H1 (cell line): ENCODE results near the gene SLC1A2. TPM values are rescaled to one million over a fixed set of nuclear protein-coding genes. Genes with fewer than 3 reads are reported as not detected.

Experiments
- CTCF ChIA-PET: fragments of 300-600 bp; sonication (Branson Sonifier 250); formaldehyde crosslinking; loops from one replicate; lab custom pipeline; 2021; ENCODE audit not compliant: partially characterized antibody; lab: Charles Lee
- POLR2A ChIA-PET: fragments of 300-600 bp; sonication (Branson Sonifier 250); formaldehyde crosslinking; loops from one replicate; lab custom pipeline; 2021; ENCODE audit warnings: inconsistent platforms; ENCODE audit not compliant: partially characterized antibody; lab: Charles Lee
- DNase-seq, 2 experiments: peaks; one replicate each; pipeline versions ENCODE4 v3.0.0 to v3.0.0-alpha.2; 2010 to 2022; ENCODE audit warnings: low spot score in 2 of 2, low read depth in 1 of 2, mixed read lengths in 1 of 2
- FAIRE-seq: peaks from 2 replicates; lab custom pipeline; 2011; peaks lifted over from hg19 to GRCh38; lab: Jason Lieb, UNC
- H2AFZ ChIP-seq: 2 replicates; pipeline ENCODE4 v1.8.1; 2012; ENCODE audit warnings: low read length, inconsistent platforms
- H2AK5ac ChIP-seq: 2 replicates; pipeline ENCODE4 v1.6.1; 2013; ENCODE audit warnings: low read depth, low read length
- H2BK120ac ChIP-seq: replicated peaks from 2 replicates; pipeline ENCODE3; 2013; ENCODE audit warnings: low read depth, low read length, inconsistent platforms
- H2BK12ac ChIP-seq: 2 replicates; pipeline ENCODE4 v1.6.1; 2013; ENCODE audit warnings: low read depth, low read length
- H2BK15ac ChIP-seq: 2 replicates; pipeline ENCODE4 v1.6.1; 2013; ENCODE audit warnings: low read length
- H2BK20ac ChIP-seq: 2 replicates; pipeline ENCODE4 v1.6.1; 2013; ENCODE audit warnings: low read length
- H2BK5ac ChIP-seq: 2 replicates; pipeline ENCODE4 v1.6.1; 2013; ENCODE audit warnings: low read depth, low read length
- H3K14ac ChIP-seq: 2 replicates; pipeline ENCODE4 v1.6.1; 2013; ENCODE audit warnings: inconsistent platforms; ENCODE audit not compliant: insufficient read length
- H3K18ac ChIP-seq: 2 replicates; pipeline ENCODE4 v1.6.1; 2013; ENCODE audit warnings: low read length; ENCODE audit errors: extremely low read depth
- H3K23ac ChIP-seq: 2 replicates; pipeline ENCODE4 v1.6.1; 2013; ENCODE audit warnings: inconsistent platforms; ENCODE audit not compliant: insufficient read length
- H3K23me2 ChIP-seq: 2 replicates; pipeline ENCODE4 v1.6.1; 2013; ENCODE audit warnings: low read depth, low read length
- H3K27ac ChIP-seq: 2 replicates; pipeline ENCODE4 v1.6.1; 2011; ENCODE audit warnings: low read depth, low read length, inconsistent platforms
- H3K27me3 ChIP-seq, 4 experiments: replicated peaks in 1 of 4; 1 replicate in 1 of 4; 2 replicates in 3 of 4; pipeline versions ENCODE4 v1.6.1 to v1.8.1; 2011 to 2013; ENCODE audit warnings: low read length in 3 of 4, mild to moderate bottlenecking in 3 of 4, inconsistent platforms in 2 of 4, mixed read lengths in 2 of 4, moderate library complexity in 1 of 4; ENCODE audit not compliant: control insufficient read depth in 3 of 4, insufficient read depth in 3 of 4; ENCODE audit errors: extremely low read depth in 1 of 4
- H3K36me3 ChIP-seq, 4 experiments: 2 replicates each; pipeline versions ENCODE4 v1.6.1 to v1.8.1; 2011 to 2013; ENCODE audit warnings: mild to moderate bottlenecking in 4 of 4, low read length in 3 of 4, moderate library complexity in 2 of 4, control low read depth in 1 of 4, inconsistent platforms in 1 of 4; ENCODE audit not compliant: insufficient read depth in 4 of 4, control insufficient read depth in 2 of 4
- H3K4ac ChIP-seq: replicated peaks from 2 replicates; pipeline ENCODE3; 2013; ENCODE audit warnings: low read length, low read depth, mixed read lengths, inconsistent platforms; ENCODE audit not compliant: insufficient read length
- H3K4me1 ChIP-seq, 4 experiments: replicated peaks in 1 of 4; 1 replicate in 1 of 4; 2 replicates in 3 of 4; pipeline versions ENCODE4 v1.6.1 to v1.8.1; 2011 to 2013; ENCODE audit warnings: low read length in 3 of 4, inconsistent platforms in 2 of 4, mixed read lengths in 1 of 4; ENCODE audit not compliant: insufficient read depth in 4 of 4, control insufficient read depth in 3 of 4
- H3K4me2 ChIP-seq, 2 experiments: 2 replicates each; pipeline versions ENCODE4 v1.6.1 to v1.8.1; 2011 to 2013; ENCODE audit warnings: low read depth in 2 of 2, low read length in 2 of 2, control low read depth in 1 of 2, inconsistent platforms in 1 of 2, mild to moderate bottlenecking in 1 of 2; ENCODE audit not compliant: insufficient read depth in 1 of 2
- H3K4me3 ChIP-seq, 4 experiments: fragments of 200-600, 300-600 bp in 1 of 4; sonication (generic), shearing (Covaris generic), sonication (Bioruptor Twin) in 1 of 4; 2 replicates each; pipeline versions ENCODE4 v1.5.1 to v1.8.1; 2011 to 2016; ENCODE audit warnings: low read length in 4 of 4, low read depth in 3 of 4, control low read depth in 2 of 4, inconsistent platforms in 2 of 4, mild to moderate bottlenecking in 2 of 4, mixed read lengths in 1 of 4, moderate library complexity in 1 of 4; ENCODE audit not compliant: insufficient read depth in 2 of 4; ENCODE audit errors: extremely low read depth in 1 of 4
- H3K56ac ChIP-seq: replicated peaks from 2 replicates; pipeline ENCODE3; 2013; ENCODE audit warnings: low read depth, mild to moderate bottlenecking, mixed read lengths, low read length, inconsistent platforms; ENCODE audit not compliant: insufficient read length
- H3K79me1 ChIP-seq: 2 replicates; pipeline ENCODE4 v1.6.1; 2013; ENCODE audit warnings: low read depth, low read length, control low read depth
- H3K79me2 ChIP-seq, 2 experiments: 2 replicates each; pipeline versions ENCODE4 v1.6.1 to v1.8.1; 2012 to 2013; ENCODE audit warnings: low read length in 2 of 2, mild to moderate bottlenecking in 2 of 2, inconsistent platforms in 1 of 2; ENCODE audit not compliant: insufficient read depth in 2 of 2, control insufficient read depth in 1 of 2
- H3K9ac ChIP-seq, 4 experiments: replicated peaks in 1 of 4; 1 replicate in 1 of 4; 2 replicates in 3 of 4; pipeline versions ENCODE4 v1.6.1 to v1.8.1; 2011 to 2013; ENCODE audit warnings: low read depth in 3 of 4, low read length in 3 of 4, control low read depth in 2 of 4, mild to moderate bottlenecking in 2 of 4, moderate library complexity in 2 of 4, inconsistent platforms in 1 of 4; ENCODE audit errors: extremely low read depth in 1 of 4
- H3K9me3 ChIP-seq, 2 experiments: 2 replicates each; pipeline versions ENCODE4 v1.6.1 to v1.8.1; 2012 to 2013; ENCODE audit warnings: mild to moderate bottlenecking in 2 of 2, moderate library complexity in 2 of 2, control low read depth in 1 of 2, inconsistent platforms in 1 of 2, low read depth in 1 of 2, low read length in 1 of 2, mixed read lengths in 1 of 2; ENCODE audit not compliant: insufficient read depth in 2 of 2
- H4K20me1 ChIP-seq, 2 experiments: replicated peaks in 1 of 2; 2 replicates each; pipeline versions ENCODE3 to v1.8.1; 2011 to 2013; ENCODE audit warnings: inconsistent platforms in 2 of 2, low read length in 2 of 2, mild to moderate bottlenecking in 1 of 2; ENCODE audit not compliant: insufficient read depth in 2 of 2, control insufficient read depth in 1 of 2
- H4K5ac ChIP-seq: 2 replicates; pipeline ENCODE4 v1.6.1; 2013; ENCODE audit warnings: low read length, low read depth, mixed read lengths, inconsistent platforms; ENCODE audit not compliant: insufficient read length
- H4K8ac ChIP-seq: 2 replicates; pipeline ENCODE4 v1.8.0; 2013; ENCODE audit warnings: mild to moderate bottlenecking, moderate library complexity, low read length, inconsistent platforms; ENCODE audit not compliant: insufficient read depth; ENCODE audit errors: extremely low read depth
- H4K91ac ChIP-seq: replicated peaks from 2 replicates; pipeline ENCODE3; 2013; ENCODE audit warnings: low read length, mixed read lengths, inconsistent platforms; ENCODE audit not compliant: insufficient read length
- GTF2F1 ChIP-seq: IDR thresholded peaks from 2 replicates; pipeline ENCODE4 v1.6.1; 2012; ENCODE audit warnings: low read depth, low read length, improper control_type of control experiment, borderline replicate concordance
- NRF1 ChIP-seq: IDR thresholded peaks from 2 replicates; pipeline ENCODE4 v1.6.1; 2011; ENCODE audit warnings: mild to moderate bottlenecking, low read depth, low read length, improper control_type of control experiment
- USF2 ChIP-seq: IDR thresholded peaks from 2 replicates; pipeline ENCODE4 v1.6.1; 2011; ENCODE audit warnings: low read length, improper control_type of control experiment
- WGBS, 2 experiments: shearing (Covaris generic) in 1 of 2; methylation state at CpG; one replicate each; pipeline versions ENCODE4 v1.1.6 to v1.1.7; 2013 to 2015; ENCODE audit warnings: low lambda C conversion rate in 2 of 2, mixed read lengths in 2 of 2, inconsistent platforms in 1 of 2, low coverage in 1 of 2, missing lambda C conversion rate in 1 of 2; ENCODE audit not compliant: insufficient replicate concordance in 2 of 2, insufficient coverage in 1 of 2, insufficient read length in 1 of 2; ENCODE audit errors: extremely low coverage in 1 of 2, missing lambda C conversion rate in 1 of 2; 5-methylcytosine and 5-hydroxymethylcytosine counted together
- polyA plus RNA-seq, 7 experiments: library from polyadenylated mRNA; depleted of rRNA in 3 of 7; stranded (reverse) in 5 of 7; unstranded in 2 of 7; fragments of >200 nt in 5 of 7; fragments of 200-250 nt in 2 of 7; gene quantifications; 1 replicate in 5 of 7; 2 replicates in 1 of 7; 4 replicates in 1 of 7; pipeline versions ENCODE4 v1.2.1 to v1.2.3, GENCODE V29; 2011 to 2013; ENCODE audit warnings: missing spikeins in 2 of 7, mixed read lengths in 2 of 7
- total RNA-seq: library from RNA; stranded (reverse); fragmentation: NEBNext Ultra II Directional; extraction: Animal tissue kit (Norgen Biotek cat#: 25700); gene quantifications from 2 replicates; pipeline ENCODE4 v1.2.1, GENCODE V29; 2021

Gene SLC1A2
- total and polyA plus RNA-seq, 2 of the 8 experiments (the other 6 are each of a cell fraction or from before 2014, with no cell fraction given), result 0.57 to 1.2 TPM

- FAIRE-seq (no peak), DNase-seq (no peak)
- Histone ChIP-seq H3K79me2 (no peaks in the 10 kb centered on the region), H3K27me3 (peaks cover 9 to 27% (median 22%) of the 10 kb centered on the region in 4 experiments), H3K79me1 (no peaks in the 10 kb centered on the region), H3K18ac (no peak overlapping the region), H3K4me1 (no peaks in the 10 kb centered on the region), H4K5ac (no peak overlapping the region), H3K4me2 (no peak overlapping the region), H4K20me1 (peaks cover 0 to 4% of the 10 kb centered on the region in 2 experiments), H3K23me2 (no peaks in the 10 kb centered on the region), H2AK5ac (no peak overlapping the region), H4K8ac (no peak overlapping the region), H3K56ac (no peak overlapping the region), H4K91ac (no peak overlapping the region), H3K4ac (no peak overlapping the region), H3K14ac (no peak overlapping the region), H3K4me3 (no peak overlapping the region), H2BK20ac (no peak overlapping the region), H3K36me3 (no peaks in the 10 kb centered on the region; a peak in 1 of 8 replicates), H2BK120ac (no peak overlapping the region)
- WGBS, 2 experiments, result 95% methylated on average over 4 of the region's 4 CpGs; no CpG with 5 or more reads in 1 of the 2 experiments
- POLR2A ChIA-PET, result no interaction called here
- TF ChIP-seq GTF2F1 (no peak), NRF1 (no peak), USF2 (no peak)
- TF ChIP-seq, all 59 proteins: peak for 0
- Histone ChIP-seq H3K27ac (no peak overlapping the region), H2BK15ac (no peak overlapping the region), H3K9me3 (no peaks in the 10 kb centered on the region), H3K9ac (no peak overlapping the region), H3K23ac (no peak overlapping the region), H2BK12ac (no peak overlapping the region), H2BK5ac (no peak overlapping the region), H2AFZ (no peak overlapping the region)
- CTCF ChIA-PET, result interaction anchor here (1.2 to 1.3 kb wide), 2 partner anchors 13 to 22 kb away, joined by 3 to 6 read pairs; no protein-coding TSS in a partner anchor
Observed at GRCh38 chr11:35425603-35426212, 6.3 kb upstream of the SLC1A2 start.
